ENCODE measurements around the gene SHB.

Gene SHB

DNA sequence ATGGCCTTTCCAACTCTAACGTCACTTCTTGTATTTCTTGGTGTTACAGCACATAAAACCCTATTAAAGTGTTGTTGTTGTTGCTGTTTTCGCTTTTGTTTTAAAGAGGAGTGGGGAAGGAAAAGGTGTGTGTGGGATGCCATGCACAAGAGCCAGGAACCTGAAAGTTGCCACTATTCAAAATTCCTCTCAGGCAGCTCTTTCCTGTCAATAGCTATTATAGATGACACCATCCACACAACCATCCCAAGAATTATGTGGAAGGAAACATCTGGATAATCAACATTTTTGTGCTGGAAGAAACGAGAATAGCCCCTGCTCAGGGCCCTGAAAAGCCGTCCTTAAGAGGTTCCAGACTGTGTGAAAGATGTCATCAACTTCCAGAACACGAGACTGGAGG is 79.3 kb downstream of the SHB start:
- DNase-seq (ENCODE audit: low read depth in 2 of 2): no peak

DNA sequence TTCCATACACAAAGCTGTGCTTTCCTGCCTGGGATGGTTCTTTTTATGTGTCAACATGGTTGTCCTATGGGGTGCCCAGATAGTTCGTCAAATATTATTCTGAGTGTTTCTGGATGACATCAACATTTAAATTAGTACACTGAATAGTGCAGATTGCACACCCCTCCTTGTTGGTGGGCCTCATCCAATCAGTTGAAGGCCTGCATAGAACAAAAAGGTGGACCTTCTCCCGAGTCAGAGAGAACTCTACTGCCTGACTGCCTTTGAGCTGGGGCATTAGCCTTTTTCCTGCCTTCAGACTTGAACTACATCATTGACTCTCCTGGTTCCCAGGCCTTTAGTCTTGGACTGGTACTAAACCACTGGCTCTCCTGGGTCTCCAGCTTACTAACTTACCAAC is 80.4 kb downstream of the SHB start:
- DNase-seq (ENCODE audit: low read depth in 2 of 2): no peak

DNA sequence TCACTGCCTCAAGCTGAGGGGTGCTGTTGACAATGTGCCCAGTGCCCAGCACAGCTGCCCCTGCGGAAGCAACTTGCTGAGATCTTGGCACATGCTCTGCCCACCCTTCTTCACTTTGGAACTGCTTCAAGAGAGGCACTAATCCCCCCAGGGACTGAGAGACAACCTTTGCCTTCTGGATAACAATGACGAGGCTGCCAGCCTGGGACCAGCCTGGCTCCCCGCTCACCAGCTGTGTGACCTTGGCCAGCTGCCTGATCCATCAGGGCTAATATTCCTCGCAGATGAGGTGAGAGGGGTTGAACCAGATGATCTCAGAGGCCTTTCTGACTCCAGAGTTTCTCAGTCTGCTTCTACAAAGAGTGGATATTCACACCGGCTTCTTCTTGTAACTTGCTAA is 81.0 kb downstream of the SHB start:
- no peak for DNase-seq (ENCODE audit: low read depth in 2 of 2)

DNA sequence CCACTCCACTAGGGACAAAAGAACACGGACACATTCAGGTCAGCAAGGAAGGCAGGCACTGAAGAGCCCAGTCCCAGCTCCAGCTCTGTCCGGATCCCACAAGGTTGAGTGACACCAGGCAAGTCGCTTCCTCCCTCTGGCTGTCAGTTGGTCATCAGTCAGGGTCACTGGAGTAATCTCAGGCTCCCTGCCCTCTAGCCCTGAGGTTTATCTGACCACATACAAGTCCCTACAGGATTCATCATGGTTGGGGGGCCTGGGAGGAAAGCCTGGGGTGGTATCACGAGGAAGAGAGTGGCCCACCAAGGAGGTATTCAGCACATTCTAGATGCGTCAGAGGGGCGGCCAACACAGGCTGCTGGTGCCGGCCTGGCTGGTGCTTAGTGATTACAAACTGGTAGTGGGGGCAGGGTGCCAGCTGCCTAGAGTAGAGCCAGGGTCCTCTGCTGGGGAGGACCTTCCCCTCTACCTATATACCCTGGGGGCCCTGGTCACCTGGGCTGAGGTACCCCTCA is 81.5 kb downstream of the SHB start:
- DNase-seq (ENCODE audit: low read depth in 2 of 2): no peak

DNA sequence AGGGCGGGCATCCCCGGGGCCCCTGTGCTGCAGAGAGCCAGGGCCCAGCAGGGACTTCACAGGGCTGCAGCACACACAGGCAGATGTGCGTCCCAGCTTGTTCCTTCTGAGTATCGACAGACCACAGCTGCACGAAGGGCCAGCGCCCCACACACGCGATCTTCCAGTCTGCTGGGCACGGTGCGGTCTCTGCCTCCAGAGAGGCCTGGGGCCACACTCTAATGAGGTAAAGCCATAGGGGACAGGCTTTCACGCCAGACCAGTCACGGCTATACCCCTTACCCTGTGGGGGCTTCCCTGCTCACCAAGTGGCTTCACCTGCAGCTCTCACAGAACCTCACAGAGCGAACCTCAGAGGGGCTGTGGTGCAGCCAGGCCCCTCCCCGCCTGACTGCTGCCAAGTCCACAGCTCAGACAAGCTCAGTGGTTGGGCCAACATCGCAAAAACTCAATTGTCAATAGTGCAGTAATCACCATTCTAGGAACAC is 82.2 kb downstream of the SHB start:
- no peak for DNase-seq (ENCODE audit: low read depth in 2 of 2)

DNA sequence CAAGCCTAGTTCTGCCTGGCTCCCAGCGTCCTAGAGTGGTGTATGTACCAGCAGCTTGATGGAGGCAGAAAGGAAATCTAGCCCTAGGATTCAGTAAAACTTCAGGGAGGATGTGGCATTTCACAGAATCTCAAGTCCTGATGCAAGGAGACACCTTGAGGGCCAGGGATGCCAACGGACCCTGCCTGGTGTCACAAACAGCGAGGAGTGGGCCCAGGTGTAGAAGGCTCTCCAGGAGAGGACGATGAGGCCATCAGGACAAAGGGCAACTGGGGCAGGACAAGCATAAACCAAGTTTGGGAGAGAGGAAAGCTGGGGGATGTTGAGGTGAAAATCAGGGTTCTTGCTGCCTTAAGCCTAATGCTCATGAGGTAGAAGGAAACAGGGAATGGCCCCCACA is 83.0 kb downstream of the SHB start:
- no peak for DNase-seq (ENCODE audit: low read depth in 2 of 2)

DNA sequence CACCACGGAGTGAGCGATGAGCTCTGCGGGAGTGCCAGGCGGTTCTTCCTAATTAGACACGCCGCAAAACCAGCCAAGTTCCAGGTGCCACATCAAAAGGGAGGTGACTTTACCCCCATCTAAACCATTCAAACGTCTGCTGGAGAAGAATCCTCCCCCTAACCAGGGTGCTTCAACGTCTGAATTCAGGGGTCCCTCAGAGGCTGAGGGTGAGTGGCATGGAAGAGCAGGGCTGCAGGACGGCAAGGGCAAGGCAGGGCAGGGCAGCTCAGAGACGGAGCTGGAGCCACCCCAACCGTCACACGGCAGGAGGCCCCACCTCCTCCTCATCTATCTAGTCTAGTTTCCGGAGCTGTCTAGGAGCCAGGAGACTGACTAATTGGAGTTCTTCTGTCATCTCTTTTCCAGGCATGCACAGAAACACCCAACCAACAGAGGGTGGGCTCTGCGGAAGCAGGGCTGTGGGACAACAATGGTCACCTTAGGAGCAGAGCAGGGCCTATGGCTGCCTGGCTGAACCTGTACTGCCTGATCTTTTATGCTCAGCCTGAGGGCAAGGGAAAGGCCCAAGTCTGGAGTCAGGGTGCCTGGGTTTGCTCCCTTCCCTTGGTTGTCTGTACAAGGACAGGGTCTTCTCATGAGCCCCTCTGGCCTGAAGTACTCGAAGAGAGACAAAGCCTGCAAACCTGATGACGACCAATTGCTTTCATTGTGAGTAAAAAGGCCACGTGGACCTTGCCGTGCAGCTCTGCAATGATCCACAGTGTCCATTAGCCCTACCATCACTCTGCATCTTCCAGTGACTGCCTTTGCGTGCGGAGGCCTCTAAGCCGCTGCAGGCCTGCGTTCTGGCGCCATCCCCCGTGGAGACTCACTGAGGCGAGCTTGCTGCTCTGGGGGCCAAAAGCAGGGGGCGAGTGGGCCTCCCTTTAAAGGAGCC is 84.1 kb downstream of the SHB start:
- DNase-seq (ENCODE audit: low read depth in 2 of 2): no peak

- DNase-seq (ENCODE audit: low read depth in 2 of 2): no peak
Measured at GRCh38 chr9:37984278-37984671, 84.8 kb downstream of the SHB start.

- no peak for DNase-seq (ENCODE audit: low read depth in 2 of 2)
Measured at GRCh38 chr9:37983381-37984067, 85.5 kb downstream of the SHB start.

DNA sequence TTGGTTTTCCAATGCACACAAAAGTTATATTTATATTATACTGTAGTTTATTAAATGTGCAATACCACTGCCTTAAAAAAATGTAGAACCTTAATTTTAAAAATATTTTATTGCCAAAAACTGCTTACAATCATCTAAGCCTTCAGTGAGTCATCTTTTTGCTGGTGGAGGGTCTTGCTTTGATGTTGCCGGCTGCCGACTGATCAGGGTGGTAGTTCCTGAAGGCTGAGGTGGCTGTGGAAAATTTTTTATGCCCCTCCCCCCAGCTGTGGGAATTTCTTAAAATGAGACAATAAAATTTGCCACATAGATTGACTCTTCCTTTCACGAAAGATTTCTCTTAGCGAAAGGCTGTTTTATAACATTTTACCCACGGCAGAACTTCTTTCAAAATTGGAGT is 89.2 kb downstream of the SHB start:
- no peak for DNase-seq (ENCODE audit: low read depth in 2 of 2)

- DNase-seq (ENCODE audit: low read depth in 2 of 2): no peak
Measured at GRCh38 chr9:37978983-37979382, 90.0 kb downstream of the SHB start.

- DNase-seq (ENCODE audit: low read depth in 2 of 2): no peak
Measured at GRCh38 chr9:37978481-37978864, 90.6 kb downstream of the SHB start.

GRCh38 chr9:37977851-37978480 is 91.1 kb downstream of the SHB start:
- no peak for DNase-seq (ENCODE audit: low read depth in 2 of 2)

GRCh38 chr9:37976714-37977477 is 92.1 kb downstream of the SHB start:
- DNase-seq (ENCODE audit: low read depth in 2 of 2): no peak

GRCh38 chr9:37975639-37976038 is 93.4 kb downstream of the SHB start:
- DNase-seq (ENCODE audit: low read depth in 2 of 2): no peak

DNA sequence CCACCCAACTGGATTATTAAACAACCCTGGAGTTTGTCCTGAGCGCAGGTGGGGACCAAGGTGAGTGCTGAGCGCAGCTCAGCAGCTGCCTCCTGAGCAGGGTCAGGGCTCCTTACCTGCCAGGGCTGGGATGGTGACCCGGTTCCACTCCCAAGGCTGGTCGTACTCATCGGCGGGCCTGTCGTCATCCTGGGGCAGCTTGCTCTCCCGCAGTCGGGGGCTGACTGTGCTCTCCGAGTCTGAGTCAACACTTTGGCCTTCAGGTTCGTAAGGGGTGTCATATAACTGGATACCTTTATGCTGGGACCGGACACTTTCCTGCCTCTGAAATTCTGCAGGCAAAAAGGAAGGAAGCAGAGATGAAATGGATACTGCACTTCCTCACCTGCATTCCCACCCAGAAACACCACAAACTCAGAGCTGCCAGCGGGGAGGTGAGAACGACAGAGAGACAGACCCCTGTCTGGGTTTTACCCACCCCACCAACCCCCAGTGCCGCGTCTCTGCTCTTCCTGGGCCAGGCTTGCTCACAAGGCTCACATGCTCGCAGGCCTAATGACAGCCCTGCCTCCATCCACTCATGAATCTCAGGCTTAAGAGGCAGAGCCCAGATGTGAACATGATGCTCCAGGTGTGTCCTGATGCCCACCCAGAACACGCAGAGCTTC is 94.4 kb downstream of the SHB start:
- DNase-seq (ENCODE audit: low read depth in 2 of 2): no peak

- DNase-seq (ENCODE audit: low read depth in 2 of 2): no peak
Measured at GRCh38 chr9:37972351-37972848, 96.6 kb downstream of the SHB start.

DNA sequence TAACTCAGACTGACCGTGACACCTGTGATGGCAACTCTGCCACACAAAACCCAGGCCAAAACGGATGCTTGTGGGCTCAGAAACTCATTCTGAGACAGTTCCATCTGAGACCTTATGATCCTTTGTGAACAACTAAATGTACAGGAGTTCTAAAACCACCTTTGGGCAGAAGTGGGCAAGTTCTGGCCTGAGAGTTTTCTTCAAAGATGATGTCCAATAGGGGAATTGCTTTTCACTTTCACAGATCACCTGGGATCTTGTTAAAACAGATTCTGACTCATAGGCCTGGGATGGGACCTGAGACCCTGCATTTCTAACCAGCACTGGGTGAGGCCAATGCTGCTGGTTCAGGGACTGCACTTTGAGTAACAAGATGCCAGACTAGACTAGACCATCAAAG is 97.3 kb downstream of the SHB start:
- no peak for DNase-seq (ENCODE audit: low read depth in 2 of 2)

DNA sequence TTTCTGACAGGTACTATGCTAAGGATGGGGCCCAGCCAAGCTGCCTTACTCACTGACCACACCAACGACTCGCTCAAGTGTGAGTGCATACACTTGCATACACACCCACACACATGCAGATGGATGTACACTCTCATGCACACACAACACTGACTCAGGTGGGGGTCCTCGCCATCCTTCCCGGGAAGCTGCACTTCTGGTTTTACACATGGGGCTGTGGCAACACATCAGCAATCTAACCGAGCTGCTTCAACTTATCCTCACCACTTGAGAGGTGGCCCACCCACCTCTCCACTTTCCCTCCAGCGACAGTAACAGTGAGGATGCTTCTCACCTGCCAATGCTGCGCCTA is 97.9 kb downstream of the SHB start:
- DNase-seq (ENCODE audit: low read depth in 2 of 2): no peak

DNA sequence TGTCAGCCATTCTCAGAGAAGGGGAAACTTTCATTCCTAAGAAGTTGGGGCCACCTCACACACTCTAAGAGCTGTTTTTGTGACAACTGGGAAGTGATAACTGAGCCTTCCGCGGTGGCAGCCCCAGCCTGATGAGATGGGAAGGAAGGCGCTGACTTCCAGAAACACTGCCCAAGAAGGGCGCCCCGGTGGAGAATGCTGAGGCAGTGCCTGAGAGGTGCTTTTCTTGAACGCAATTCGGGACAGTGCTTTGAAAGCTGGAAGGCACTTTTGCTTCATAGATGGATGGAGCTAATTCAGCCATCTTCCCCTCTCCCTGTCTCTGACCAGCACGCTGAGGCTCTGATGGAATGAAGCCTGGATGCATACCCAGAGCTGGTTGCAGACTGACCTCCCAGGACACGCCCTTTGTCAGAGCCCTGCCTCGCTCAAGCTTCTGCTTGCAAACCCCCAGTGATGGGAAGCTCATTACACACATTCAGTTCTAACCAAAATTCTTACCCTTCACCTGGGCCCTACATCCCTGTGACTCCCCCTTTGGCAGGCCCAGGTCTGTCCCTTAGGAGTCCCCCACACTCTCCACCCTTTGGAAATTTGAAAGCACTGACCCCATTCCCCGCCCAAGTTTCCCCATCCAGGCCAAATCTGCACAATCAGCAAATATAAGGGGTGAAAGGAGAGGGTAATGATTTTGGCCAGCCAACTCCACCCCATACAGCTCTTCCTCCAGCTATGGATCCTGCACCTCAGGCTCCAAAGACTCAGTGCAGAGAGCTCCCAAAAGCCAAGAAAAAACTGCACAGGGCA is 98.5 kb downstream of the SHB start:
- DNase-seq (ENCODE audit: low read depth in 2 of 2): no peak

All from stimulated activated CD4-positive, alpha-beta T cell treated with anti-CD3 and anti-CD28 coated beads, Interleukin-1b, Interleukin-23, amount 100 ng/mL, for 1 hour (primary cell).